HepG2 (cell line): ENCODE results near the gene CCSER1. TPM values are rescaled to one million over a fixed set of nuclear protein-coding genes. Genes with fewer than 3 reads are reported as not detected.

Experiments
- ATAC-seq: fragments of 200-7000 bp; cut with Tn5 transposase; 3 replicates; pipeline ENCODE4 v1.9.1; 2020; ENCODE audit warnings: mild to moderate bottlenecking, moderate library complexity
- BruUV-seq: library from RNA; stranded (reverse); fragments of 400-500 nt; replicated peaks from 2 replicates; lab custom pipeline; 2021; lab: Mats Ljungman, UMichigan
- CTCF ChIA-PET: fragments of 300-600 bp; formaldehyde crosslinking; extraction: SDS; loops from one replicate; lab custom pipeline; 2021; ENCODE audit warnings: low total read pairs, inconsistent platforms, low intra/inter-chr PET ratio; lab: Yijun Ruan, JAX
- POLR2A ChIA-PET: fragments of 350-600 bp; sonication (Branson Sonifier 250); formaldehyde crosslinking; loops from one replicate; lab custom pipeline; 2020; ENCODE audit warnings: antibody characterized with exemption, inconsistent platforms; lab: Yijun Ruan, JAX
- DNase-seq: peaks from one replicate; pipeline ENCODE4 v3.0.0-alpha.2; 2015; ENCODE audit warnings: low spot score
- FAIRE-seq: peaks from 3 replicates; lab custom pipeline; 2011; peaks lifted over from hg19 to GRCh38; lab: Jason Lieb, UNC
- H2AFZ ChIP-seq: one replicate; pipeline ENCODE4 v1.6.1; 2011; ENCODE audit warnings: low read length, inconsistent platforms
- H3K27ac ChIP-seq: fragments of 300-600 bp; 3 replicates; pipeline ENCODE4 v1.8.0; 2011; ENCODE audit warnings: mixed run types, mild to moderate bottlenecking, mixed read lengths, low read length, inconsistent platforms; ENCODE audit not compliant: insufficient read depth; ENCODE audit errors: extremely low read length
- H3K27me3 ChIP-seq, 2 experiments: fragments of 200-600 bp in 1 of 2; 2 replicates in 1 of 2; 3 replicates in 1 of 2; pipeline versions ENCODE4 v1.6.0 to v1.8.0; 2011; ENCODE audit warnings: low read length in 2 of 2, mild to moderate bottlenecking in 2 of 2, moderate library complexity in 2 of 2, inconsistent platforms in 1 of 2; ENCODE audit not compliant: insufficient read depth in 2 of 2, control insufficient read depth in 1 of 2
- H3K36me3 ChIP-seq, 2 experiments: fragments of 200-600 bp in 1 of 2; replicated peaks in 1 of 2; 2 replicates in 1 of 2; 3 replicates in 1 of 2; pipeline versions ENCODE4 v1.5.1 to v1.8.0; 2011; ENCODE audit warnings: low read length in 2 of 2, inconsistent platforms in 1 of 2; ENCODE audit not compliant: insufficient read depth in 2 of 2, control insufficient read depth in 1 of 2
- H3K4me1 ChIP-seq: 2 replicates; pipeline ENCODE4 v1.5.1; 2012; ENCODE audit warnings: low read length, inconsistent platforms; ENCODE audit not compliant: insufficient read depth
- H3K4me2 ChIP-seq: 2 replicates; pipeline ENCODE4 v1.6.0; 2011; ENCODE audit warnings: low read depth, low read length, inconsistent platforms
- H3K4me3 ChIP-seq, 3 experiments: fragments of 200-600 bp in 1 of 3; sonication (generic), shearing (Covaris generic) in 1 of 3; replicated peaks in 1 of 3; 2 replicates each; pipeline ENCODE4 v1.5.1; 2011 to 2016; ENCODE audit warnings: low read length in 3 of 3, inconsistent platforms in 2 of 3, low read depth in 2 of 3, mild to moderate bottlenecking in 2 of 3, control low read depth in 1 of 3, mixed read lengths in 1 of 3; ENCODE audit not compliant: insufficient read depth in 1 of 3
- H3K79me2 ChIP-seq: one replicate; pipeline ENCODE4 v1.6.1; 2011; ENCODE audit warnings: low read length, inconsistent platforms; ENCODE audit not compliant: insufficient read depth
- H3K9ac ChIP-seq: 2 replicates; pipeline ENCODE4 v1.6.0; 2011; ENCODE audit warnings: mild to moderate bottlenecking, low read depth, low read length, inconsistent platforms; ENCODE audit not compliant: insufficient read depth
- H3K9me3 ChIP-seq: 2 replicates; pipeline ENCODE4 v1.5.1; 2012; ENCODE audit warnings: mild to moderate bottlenecking, low read length
- H4K20me1 ChIP-seq: 2 replicates; pipeline ENCODE4 v1.6.0; 2011; ENCODE audit warnings: inconsistent platforms, mild to moderate bottlenecking, low read length, moderate library complexity; ENCODE audit not compliant: insufficient read depth
- ARID2 ChIP-seq: sonication (generic); formaldehyde crosslinking; IDR thresholded peaks from 2 replicates; pipeline ENCODE4 v1.8.1; 2022; ENCODE audit warnings: mild to moderate bottlenecking, missing genetic modification reagents, borderline replicate concordance
- FIP1L1 ChIP-seq: fragments of 200-400 bp; formaldehyde crosslinking; IDR thresholded peaks from 2 replicates; pipeline ENCODE4 v1.6.1; 2018; ENCODE audit warnings: low read depth, mild to moderate bottlenecking, low read length, moderate library complexity, borderline replicate concordance; ENCODE audit not compliant: insufficient read depth
- IRF2 ChIP-seq: IDR thresholded peaks from 2 replicates; pipeline ENCODE4 v1.6.1; 2018; ENCODE audit warnings: missing genetic modification reagents, missing compliant biosample characterization
- KDM2A ChIP-seq: sonication (generic); formaldehyde crosslinking; IDR thresholded peaks from 2 replicates; pipeline ENCODE4 v1.4.0; 2020; ENCODE audit warnings: low read depth, missing genetic modification reagents, borderline replicate concordance
- MEIS2 ChIP-seq: sonication (generic); formaldehyde crosslinking; IDR thresholded peaks from 2 replicates; pipeline ENCODE4 v1.9.0; 2021; ENCODE audit warnings: mild to moderate bottlenecking, missing genetic modification reagents
- NPAS2 ChIP-seq: sonication (generic); formaldehyde crosslinking; IDR thresholded peaks from 2 replicates; pipeline ENCODE4 v1.8.0; 2022; ENCODE audit warnings: mild to moderate bottlenecking, missing genetic modification reagents, borderline replicate concordance
- SRF ChIP-seq: IDR thresholded peaks from 2 replicates; pipeline ENCODE4 v1.6.1; 2011; ENCODE audit warnings: mild to moderate bottlenecking, low read depth, low read length, moderate library complexity
- TCF12 ChIP-seq, 2 experiments: fragments of 450-650 bp in 1 of 2; sonication (generic) in 1 of 2; formaldehyde crosslinking in 1 of 2; IDR thresholded peaks; 2 replicates each; pipeline versions ENCODE4 v1.6.1 to v1.8.0; 2017 to 2022; ENCODE audit warnings: antibody characterized with exemption in 1 of 2, mild to moderate bottlenecking in 1 of 2, missing genetic modification reagents in 1 of 2, moderate library complexity in 1 of 2
- ZBTB21 ChIP-seq: sonication (generic); formaldehyde crosslinking; IDR thresholded peaks from 2 replicates; pipeline ENCODE4 v1.4.0; 2020; ENCODE audit warnings: missing genetic modification reagents
- ZBTB3 ChIP-seq: sonication (generic); formaldehyde crosslinking; IDR thresholded peaks from 2 replicates; pipeline ENCODE4 v1.4.0; 2020; ENCODE audit warnings: low read depth, mild to moderate bottlenecking, moderate library complexity, missing genetic modification reagents, borderline replicate concordance
- ZFP36L1 ChIP-seq: sonication (generic); formaldehyde crosslinking; IDR thresholded peaks from 2 replicates; pipeline ENCODE4 v1.8.0; 2022; ENCODE audit warnings: mild to moderate bottlenecking, missing genetic modification reagents, moderate library complexity
- ZNF138 ChIP-seq: sonication (generic); formaldehyde crosslinking; IDR thresholded peaks from 2 replicates; pipeline ENCODE4 v1.5.0; 2020; ENCODE audit warnings: mild to moderate bottlenecking, low read depth, missing genetic modification reagents
- ZNF253 ChIP-seq: sonication (generic); formaldehyde crosslinking; IDR thresholded peaks from 2 replicates; pipeline ENCODE4 v1.8.0; 2022; ENCODE audit warnings: mild to moderate bottlenecking, missing genetic modification reagents, borderline replicate concordance
- ZSCAN9 ChIP-seq: IDR thresholded peaks from 2 replicates; pipeline ENCODE4 v1.6.1; 2016; ENCODE audit warnings: borderline replicate concordance
- in situ Hi-C: cut with HindIII; loops from 2 replicates; pipeline ENCODE4 v1.10.0; 2017; ENCODE audit warnings: low pct_unique_long_range_greater_than_20kb; ENCODE audit not compliant: extremely low pct_ligation_motif_present
- intact Hi-C: fragments of 100-400 bp; cut with micrococcal nuclease; formaldehyde crosslinking; loops from one replicate; pipeline ENCODE4 v1.10.0; 2022; ENCODE audit not compliant: unreplicated experiment
- polyA plus RNA-seq, 8 experiments: library from polyadenylated mRNA; depleted of rRNA in 3 of 8; stranded (reverse) in 7 of 8; unstranded in 1 of 8; fragments of >200 nt; fragmentation: Illumina TruSeq in 4 of 8; extraction: Trizol in 4 of 8; gene quantifications; 2 replicates each; pipeline versions ENCODE4 v1.2.1 to v1.2.3, GENCODE V29; 2011 to 2016; ENCODE audit warnings: low read depth in 4 of 8, missing spikeins in 1 of 8, mixed read lengths in 1 of 8; ENCODE audit not compliant: insufficient read depth in 1 of 8
- total RNA-seq, 5 experiments: library from RNA; depleted of rRNA; stranded (reverse); fragments of >200 nt; fragmentation: Illumina TruSeq; extraction: Trizol; gene quantifications; 2 replicates each; pipeline ENCODE4 v1.2.3, GENCODE V29; 2016; ENCODE audit warnings: low read depth in 1 of 5
- TF ChIP-seq, protein P1 (sequence below): sonication (generic); formaldehyde crosslinking; IDR thresholded peaks from 2 replicates; pipeline ENCODE4 v1.5.1; 2020; ENCODE audit warnings: mild to moderate bottlenecking, moderate library complexity, missing genetic modification reagents
- TF ChIP-seq, protein P2 (sequence below): IDR thresholded peaks from 2 replicates; pipeline ENCODE4 v1.6.1; 2016

The CCSER1 gene
- total and polyA plus RNA-seq, 2 of the 13 experiments (the other 11 are each of a cell fraction or from before 2014, with no cell fraction given), result not detected

DNA sequence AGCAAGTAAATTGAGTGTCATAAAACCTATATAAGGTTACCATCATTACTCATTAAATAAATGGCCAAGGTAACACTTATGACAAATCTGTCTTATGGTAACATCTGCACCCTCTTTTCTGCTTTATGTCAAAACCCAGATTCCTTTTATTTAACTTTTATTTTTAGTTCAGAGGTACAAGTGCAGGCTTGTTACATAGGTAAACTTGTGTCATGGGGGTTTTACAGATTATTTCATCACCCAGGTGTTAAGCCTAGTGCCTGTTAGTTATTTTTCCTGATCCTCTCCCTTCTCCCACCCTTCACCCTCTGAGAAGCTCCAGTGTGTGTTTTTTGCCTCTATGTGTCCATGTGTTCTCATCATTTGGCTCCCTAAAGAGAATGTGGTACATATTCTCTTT lies 930.7 kb downstream of the CCSER1 start (continued):
- no peak for TF ChIP-seq IRF2

DNA sequence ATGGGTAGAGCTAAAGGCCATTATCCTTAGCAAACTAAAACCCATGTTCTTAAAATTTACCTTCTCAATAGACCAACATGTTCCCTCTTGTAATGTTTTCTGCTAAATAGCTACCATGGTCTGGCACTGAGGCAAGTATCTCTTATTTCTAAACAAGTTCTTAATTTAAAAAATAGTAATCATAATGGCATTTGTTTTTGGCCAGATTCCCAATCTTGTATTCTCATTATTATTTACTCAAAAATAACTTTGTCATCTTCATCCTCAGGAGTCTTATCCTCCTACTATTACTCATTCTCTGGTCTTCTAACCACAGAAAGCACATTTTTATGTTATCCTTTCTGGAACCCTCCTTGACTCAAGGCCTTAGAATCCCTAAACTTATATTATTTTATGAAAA lies 931.2 kb downstream of the CCSER1 start:
- Histone ChIP-seq H3K4me3 (no peak overlapping the region), H3K79me2 (no peaks in the 10 kb centered on the region), H4K20me1 (no peaks in the 10 kb centered on the region), H2AFZ (no peak overlapping the region), H3K4me1 (no peaks in the 10 kb centered on the region), H3K36me3 (no peaks in the 10 kb centered on the region), H3K9me3 (no peaks in the 10 kb centered on the region), H3K4me2 (no peak overlapping the region), H3K27me3 (no peaks in the 10 kb centered on the region), H3K27ac (no peak overlapping the region), H3K9ac (no peak overlapping the region)
- DNase-seq (no peak), FAIRE-seq (no peak), ATAC-seq (no peak)
- CTCF ChIA-PET, result no interaction called here
- TF ChIP-seq KDM2A (CRISPR knock-in tag), result no peak
- TF ChIP-seq ZBTB21 (CRISPR knock-in tag), result no peak
- no peak for TF ChIP-seq ZSCAN9
- TF ChIP-seq, protein P1, sequence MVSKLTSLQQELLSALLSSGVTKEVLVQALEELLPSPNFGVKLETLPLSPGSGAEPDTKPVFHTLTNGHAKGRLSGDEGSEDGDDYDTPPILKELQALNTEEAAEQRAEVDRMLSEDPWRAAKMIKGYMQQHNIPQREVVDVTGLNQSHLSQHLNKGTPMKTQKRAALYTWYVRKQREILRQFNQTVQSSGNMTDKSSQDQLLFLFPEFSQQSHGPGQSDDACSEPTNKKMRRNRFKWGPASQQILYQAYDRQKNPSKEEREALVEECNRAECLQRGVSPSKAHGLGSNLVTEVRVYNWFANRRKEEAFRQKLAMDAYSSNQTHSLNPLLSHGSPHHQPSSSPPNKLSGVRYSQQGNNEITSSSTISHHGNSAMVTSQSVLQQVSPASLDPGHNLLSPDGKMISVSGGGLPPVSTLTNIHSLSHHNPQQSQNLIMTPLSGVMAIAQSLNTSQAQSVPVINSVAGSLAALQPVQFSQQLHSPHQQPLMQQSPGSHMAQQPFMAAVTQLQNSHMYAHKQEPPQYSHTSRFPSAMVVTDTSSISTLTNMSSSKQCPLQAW (CRISPR knock-in tag), result no peak
- TF ChIP-seq MEIS2, result no peak
- TF ChIP-seq ARID2, result no peak
- TF ChIP-seq SRF, result no peak
- TF ChIP-seq NPAS2, result no peak
- TF ChIP-seq, protein P2, sequence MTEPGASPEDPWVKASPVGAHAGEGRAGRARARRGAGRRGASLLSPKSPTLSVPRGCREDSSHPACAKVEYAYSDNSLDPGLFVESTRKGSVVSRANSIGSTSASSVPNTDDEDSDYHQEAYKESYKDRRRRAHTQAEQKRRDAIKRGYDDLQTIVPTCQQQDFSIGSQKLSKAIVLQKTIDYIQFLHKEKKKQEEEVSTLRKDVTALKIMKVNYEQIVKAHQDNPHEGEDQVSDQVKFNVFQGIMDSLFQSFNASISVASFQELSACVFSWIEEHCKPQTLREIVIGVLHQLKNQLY (CRISPR knock-in tag), result no peak
- TF ChIP-seq TCF12 (IDR thresholded peaks at IDR 0.05), result no peak
- TF ChIP-seq TCF12 (CRISPR knock-in tag; IDR thresholded peaks at IDR 0.05), result no peak
- TF ChIP-seq ZNF253 (CRISPR knock-in tag), result no peak
- TF ChIP-seq FIP1L1, result no peak
- TF ChIP-seq ZNF138 (CRISPR knock-in tag), result no peak
- TF ChIP-seq ZFP36L1 (CRISPR knock-in tag), result no peak
- TF ChIP-seq ZBTB3 (CRISPR knock-in tag), result no peak
- in situ Hi-C loops, result no loop called here
- POLR2A ChIA-PET, result no interaction called here
- no TSS peak for BruUV-seq
- intact Hi-C loops, result no loop called here
